Measurements from ENCODE around the gene MRPL2.

MRPL2 gene

GRCh38 chr6:43013843-43014433 lies 45.3 kb downstream of the MRPL2 start, which contains the start of the genes KLHDC3 and MEA1:
Gene KLHDC3 (plus strand): TSS chr6:43014249. CDS start chr6:43017193, 2,944 bp downstream.
Gene MEA1 (minus strand): TSS chr6:43013946. CDS start chr6:43013813, 133 bp downstream.
- peak; percentile 100 for DNase-seq (ENCODE audit: extremely low read depth, low read depth)
- TF ChIP-seq CTCF (IDR thresholded peaks at IDR 0.05; ENCODE audit: low read depth, low read length, missing control alignments) = no peak
- peak within 1 kb of the TSS; percentile 91 for H3K4me3 ChIP-seq (replicated peaks; ENCODE audit: low read depth, low read length)

GRCh38 chr6:43013097-43013842 lies 46.0 kb downstream of the MRPL2 start:
- peak overlapping the region; percentile 91 for H3K4me3 ChIP-seq (replicated peaks; ENCODE audit: low read depth, low read length)
- DNase-seq (ENCODE audit: extremely low read depth, low read depth) = no peak
- no peak for TF ChIP-seq CTCF (IDR thresholded peaks at IDR 0.05; ENCODE audit: low read depth, low read length, missing control alignments)

GRCh38 chr6:43012364-43012763 lies 46.9 kb downstream of the MRPL2 start:
- peak overlapping the region; percentile 91 for H3K4me3 ChIP-seq (replicated peaks; ENCODE audit: low read depth, low read length)
- DNase-seq (ENCODE audit: extremely low read depth, low read depth) = no peak

GRCh38 chr6:43011207-43011606 lies 48.0 kb downstream of the MRPL2 start:
- TF ChIP-seq CTCF (IDR thresholded peaks at IDR 0.05; ENCODE audit: low read depth, low read length, missing control alignments) = no peak
- no peak for DNase-seq (ENCODE audit: extremely low read depth, low read depth)
- H3K4me3 ChIP-seq (replicated peaks; ENCODE audit: low read depth, low read length) = no peak overlapping the region

More at GRCh38 chr6:43012364-43012763, 46.9 kb downstream of the MRPL2 start:
- no peak for TF ChIP-seq CTCF (IDR thresholded peaks at IDR 0.05; ENCODE audit: low read depth, low read length, missing control alignments)

GRCh38 chr6:43009124-43009523 lies 50.1 kb downstream of the MRPL2 start:
- DNase-seq (ENCODE audit: extremely low read depth, low read depth) = no peak

GRCh38 chr6:43007126-43007525 lies 52.1 kb downstream of the MRPL2 start:
- TF ChIP-seq CTCF (IDR thresholded peaks at IDR 0.05; ENCODE audit: low read depth, low read length, missing control alignments) = no peak
- no peak for DNase-seq (ENCODE audit: extremely low read depth, low read depth)
- H3K4me3 ChIP-seq (replicated peaks; ENCODE audit: low read depth, low read length) = no peak overlapping the region

More at GRCh38 chr6:43009124-43009523, 50.1 kb downstream of the MRPL2 start:
- H3K4me3 ChIP-seq (replicated peaks; ENCODE audit: low read depth, low read length) = no peak overlapping the region
- peak; percentile 60 for TF ChIP-seq CTCF (IDR thresholded peaks at IDR 0.05; ENCODE audit: low read depth, low read length, missing control alignments)

Data from HFF-Myc (cell line).